Measurements from ENCODE around the gene HSPA1A. TPM values are rescaled to one million over a fixed set of nuclear protein-coding genes. Genes with fewer than 3 reads are reported as not detected.
"Not testable (repeated sequence)": the region's sequence is repeated elsewhere in the genome, so short reads cannot be mapped to it uniquely, and the experiment has no call there.

The HSPA1A gene
- total RNA-seq, 1 donor from 2014 or later: 296 TPM

DNA sequence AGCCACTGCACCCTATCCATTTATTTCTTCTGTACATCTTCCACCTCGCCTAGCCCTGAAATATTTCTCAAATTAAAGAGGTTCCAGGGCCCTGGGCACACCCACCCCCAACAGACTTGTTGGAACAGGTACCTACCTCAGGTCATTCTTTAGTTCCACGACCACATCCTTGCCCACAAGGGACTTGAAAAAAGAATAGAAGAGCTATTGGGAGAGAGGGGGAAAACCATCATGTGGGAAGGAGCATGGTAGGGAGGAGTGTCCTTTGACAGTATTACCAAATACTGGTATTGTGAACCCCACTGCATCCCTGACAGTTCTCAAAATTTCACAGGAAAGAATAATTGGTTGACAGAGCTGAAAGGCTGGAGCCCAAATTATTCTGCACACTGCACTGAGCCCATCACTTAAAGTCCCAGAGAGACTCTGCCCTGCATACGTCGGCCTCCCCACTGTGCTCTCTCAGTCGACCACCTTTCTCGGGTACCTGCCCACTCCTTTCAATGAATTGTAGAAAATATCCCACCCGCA, 9.3 kb upstream of the HSPA1A start:
- DNase-seq (ENCODE audit: low spot score): peak; percentile 68
- intact Hi-C loops (cut with DNase I): no loop called here

- peak; percentile 99 for DNase-seq (ENCODE audit: low spot score)
- intact Hi-C loops (cut with DNase I): no loop called here
These were observed 8.7 kb upstream of the HSPA1A start, which contains the start of gene LSM2 for GRCh38 chr6:31806470-31807272. Gene LSM2 (minus strand): TSS chr6:31806966. CDS start chr6:31806757, 209 bp downstream.

DNA sequence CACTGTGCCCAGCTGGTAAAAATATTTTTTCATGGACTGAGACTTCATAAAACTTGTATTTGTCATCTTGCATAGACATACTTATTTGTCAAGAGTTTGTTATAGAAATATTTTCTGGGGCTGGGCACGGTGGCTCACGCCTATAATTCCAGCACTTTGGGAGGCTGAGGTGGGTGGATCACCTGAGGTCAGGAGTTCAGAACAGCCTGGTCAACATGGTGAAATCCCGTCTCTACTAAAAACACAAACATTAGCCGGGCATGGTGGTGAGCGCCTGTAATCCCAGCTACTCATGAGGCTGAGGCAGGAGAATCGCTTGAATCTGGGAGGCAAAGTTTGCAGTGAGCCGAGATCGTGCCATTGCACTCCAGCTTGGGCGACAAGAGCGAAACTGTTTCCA, 6.7 kb upstream of the HSPA1A start:
- peak; percentile 29 for DNase-seq (ENCODE audit: low spot score)
- intact Hi-C loops (cut with DNase I): not testable (repeated sequence)

- DNase-seq (ENCODE audit: low spot score): peak; percentile 27
- intact Hi-C loops (cut with DNase I): no loop called here
These were observed 3.7 kb upstream of the HSPA1A start for GRCh38 chr6:31811645-31812044.

- intact Hi-C loops (cut with DNase I): no loop called here
- peak; percentile 74 for DNase-seq (ENCODE audit: low spot score)
These were observed 1.9 kb upstream of the HSPA1A start for GRCh38 chr6:31813465-31813849.

DNA sequence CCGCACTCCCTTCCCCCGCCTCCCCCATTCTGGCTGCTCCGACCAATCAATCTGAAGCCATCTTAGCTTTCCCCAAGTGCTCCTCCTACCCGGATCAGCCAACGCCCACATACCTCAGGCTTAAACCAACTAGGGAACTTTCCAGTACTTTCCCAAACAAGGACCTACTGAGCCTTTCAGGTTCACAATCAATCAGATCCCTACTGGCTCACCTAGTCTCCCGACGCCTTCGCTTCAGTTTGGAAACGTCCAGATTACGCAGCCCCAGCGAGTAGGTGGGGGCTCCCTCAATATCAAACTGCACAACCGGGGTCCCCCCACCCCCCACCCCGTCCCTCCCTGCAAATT, 692 bp upstream of the HSPA1A start:
- peak; percentile 97 for DNase-seq (ENCODE audit: low spot score)
- intact Hi-C loops (cut with DNase I): no loop called here

DNA sequence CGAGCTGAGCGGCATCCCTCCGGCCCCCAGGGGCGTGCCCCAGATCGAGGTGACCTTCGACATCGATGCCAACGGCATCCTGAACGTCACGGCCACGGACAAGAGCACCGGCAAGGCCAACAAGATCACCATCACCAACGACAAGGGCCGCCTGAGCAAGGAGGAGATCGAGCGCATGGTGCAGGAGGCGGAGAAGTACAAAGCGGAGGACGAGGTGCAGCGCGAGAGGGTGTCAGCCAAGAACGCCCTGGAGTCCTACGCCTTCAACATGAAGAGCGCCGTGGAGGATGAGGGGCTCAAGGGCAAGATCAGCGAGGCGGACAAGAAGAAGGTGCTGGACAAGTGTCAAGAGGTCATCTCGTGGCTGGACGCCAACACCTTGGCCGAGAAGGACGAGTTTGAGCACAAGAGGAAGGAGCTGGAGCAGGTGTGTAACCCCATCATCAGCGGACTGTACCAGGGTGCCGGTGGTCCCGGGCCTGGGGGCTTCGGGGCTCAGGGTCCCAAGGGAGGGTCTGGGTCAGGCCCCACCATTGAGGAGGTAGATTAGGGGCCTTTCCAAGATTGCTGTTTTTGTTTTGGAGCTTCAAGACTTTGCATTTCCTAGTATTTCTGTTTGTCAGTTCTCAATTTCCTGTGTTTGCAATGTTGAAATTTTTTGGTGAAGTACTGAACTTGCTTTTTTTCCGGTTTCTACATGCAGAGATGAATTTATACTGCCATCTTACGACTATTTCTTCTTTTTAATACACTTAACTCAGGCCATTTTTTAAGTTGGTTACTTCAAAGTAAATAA, 2.0 kb downstream of the HSPA1A start:
- intact Hi-C loops (cut with DNase I): not testable (repeated sequence)

DNA sequence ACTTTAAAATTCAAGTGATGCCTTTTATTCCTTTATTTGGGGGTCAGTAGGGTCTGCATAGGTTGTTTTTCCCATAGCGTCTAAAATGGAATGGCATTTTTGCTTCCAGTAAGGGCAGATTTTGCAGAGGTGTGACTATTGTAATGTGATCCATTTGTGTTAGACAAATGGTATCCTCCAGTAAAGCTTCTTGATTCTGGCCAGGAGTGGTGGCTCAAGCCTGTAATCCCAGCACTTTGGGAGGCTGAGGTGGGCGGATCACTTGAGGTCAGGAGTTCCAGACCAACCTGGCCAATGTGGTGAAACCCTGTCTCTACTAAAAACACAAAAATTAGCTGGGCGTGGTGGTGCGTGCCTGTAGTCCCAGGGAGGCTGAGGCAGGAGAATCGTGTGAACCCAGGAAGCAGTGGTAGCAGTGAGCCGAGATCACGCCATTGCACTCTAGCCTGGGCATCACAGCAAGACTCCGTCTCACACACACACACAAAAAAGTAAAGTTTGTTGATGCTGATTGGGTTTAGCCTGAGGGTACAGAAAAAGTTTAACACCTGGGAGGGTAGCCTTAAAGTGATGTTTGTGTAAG, 2.7 kb downstream of the HSPA1A start:
- intact Hi-C loops (cut with DNase I): not testable (repeated sequence)
- DNase-seq (ENCODE audit: low spot score): peak; percentile 63

More for the DNA sequence above, 2.0 kb downstream of the HSPA1A start:
- DNase-seq (ENCODE audit: low spot score): peak; percentile 73

DNA sequence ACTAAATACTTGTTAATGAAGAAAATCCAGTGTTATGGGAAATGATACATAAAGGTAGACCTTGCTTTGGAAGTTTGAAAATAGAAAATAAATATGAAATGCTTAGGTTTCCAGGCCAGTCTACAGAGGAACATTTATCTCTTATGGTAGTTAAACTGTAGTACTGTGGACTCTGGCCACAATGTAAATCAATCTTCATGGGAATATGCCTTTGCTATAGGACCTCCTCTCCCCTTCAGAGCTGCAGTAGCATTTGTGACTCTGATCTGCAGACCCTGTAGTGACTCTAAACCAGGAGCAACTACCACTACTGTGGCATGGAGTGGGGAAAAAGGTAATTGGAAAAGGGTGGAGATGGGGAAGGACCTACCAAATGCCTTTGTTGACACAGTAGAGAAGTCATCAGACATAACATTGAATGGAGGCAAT, 4.5 kb downstream of the HSPA1A start:
- intact Hi-C loops (cut with DNase I): no loop called here

DNA sequence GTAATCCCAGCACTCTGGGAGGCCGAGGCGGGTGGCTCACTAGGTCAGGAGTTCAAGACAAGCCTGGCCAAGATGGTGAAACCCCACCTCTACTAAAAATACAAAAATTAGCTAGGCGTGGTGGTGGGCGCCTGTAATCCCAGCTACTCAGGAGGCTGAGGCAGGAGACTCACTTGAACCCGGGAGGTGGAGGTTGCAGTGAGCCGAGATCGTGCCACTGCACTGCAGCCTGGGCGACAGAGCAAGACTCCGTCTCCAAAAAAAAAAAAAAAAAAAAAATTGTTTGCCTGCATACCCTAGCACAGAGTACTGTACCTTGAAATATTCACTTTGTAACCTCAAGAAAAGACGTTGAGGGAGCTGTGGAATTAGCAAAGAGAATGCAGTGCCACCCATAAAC, 5.1 kb downstream of the HSPA1A start:
- intact Hi-C loops (cut with DNase I); DNase-seq (ENCODE audit: low spot score): not testable (repeated sequence)

More for the DNA sequence above, 4.5 kb downstream of the HSPA1A start:
- no peak for DNase-seq (ENCODE audit: low spot score)

DNA sequence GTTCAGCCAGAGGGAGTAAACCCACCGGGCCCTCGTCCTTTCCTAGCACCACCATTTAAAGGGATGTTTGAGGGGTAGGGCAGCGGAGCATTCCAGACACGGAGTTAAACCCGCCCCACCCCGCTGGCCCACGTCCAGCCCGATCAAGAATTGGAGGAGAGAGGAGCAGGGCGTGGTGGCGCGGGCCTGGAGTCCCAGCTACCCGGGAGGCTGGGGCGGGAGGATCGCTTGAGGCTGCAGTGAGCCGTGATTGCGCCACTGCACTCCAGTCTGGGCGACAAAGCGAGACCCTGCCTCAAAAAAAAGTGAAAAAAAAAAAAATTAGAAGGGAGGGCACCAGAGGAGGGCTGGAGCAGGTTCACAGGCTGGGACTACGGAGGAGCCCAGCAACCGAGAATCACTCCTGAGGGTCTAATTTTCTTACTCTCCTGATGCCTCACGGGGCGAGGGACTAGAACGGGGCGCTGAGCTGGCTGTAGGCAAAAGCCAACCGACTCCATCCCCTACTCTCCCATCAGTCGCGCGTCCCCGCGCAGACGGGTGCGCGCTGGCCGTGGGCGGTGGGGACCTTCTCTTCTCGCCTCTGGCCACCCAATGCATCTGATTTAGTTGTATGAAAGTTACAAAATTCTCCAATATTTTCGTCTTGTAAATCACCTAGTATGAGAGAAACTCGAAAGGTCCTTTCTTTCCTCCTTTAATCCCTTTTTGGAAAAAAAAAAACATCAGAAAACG, 6.1 kb downstream of the HSPA1A start:
- intact Hi-C loops (cut with DNase I): no loop called here

GRCh38 chr6:31822036-31822821, 6.9 kb downstream of the HSPA1A start:
- DNase-seq (ENCODE audit: low spot score): peak; percentile 94
- intact Hi-C loops (cut with DNase I): no loop called here

More for the DNA sequence above, 6.1 kb downstream of the HSPA1A start:
- peak; percentile 85 for DNase-seq (ENCODE audit: low spot score)

DNA sequence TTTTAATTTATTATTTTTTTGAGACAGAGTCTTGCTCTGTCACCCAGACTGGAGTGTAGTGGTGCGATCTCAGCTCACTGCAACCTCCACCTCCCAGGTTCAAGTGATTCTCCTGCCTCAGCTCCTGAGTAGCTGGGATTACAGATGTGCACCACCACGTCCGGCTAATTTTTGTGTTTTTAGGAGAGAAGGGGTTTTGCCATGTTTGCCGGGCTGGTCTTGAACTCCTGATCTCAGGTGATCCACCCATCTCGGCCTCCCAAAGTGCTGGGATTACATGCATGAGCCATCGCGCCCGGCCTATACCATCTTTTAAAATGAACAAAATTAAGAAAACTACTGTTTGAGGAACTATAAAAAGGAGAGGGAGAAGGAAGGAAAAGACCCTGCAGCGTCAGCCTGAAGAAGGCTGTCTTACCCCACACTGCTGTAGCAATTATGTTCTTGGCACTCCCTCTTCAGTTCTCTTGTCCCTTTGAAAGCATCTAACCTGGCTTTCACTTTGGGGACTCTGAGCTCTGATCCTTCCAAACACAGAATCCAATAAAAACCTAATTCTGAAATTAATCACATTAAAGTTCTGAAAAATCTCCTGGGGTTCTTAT, 8.4 kb downstream of the HSPA1A start:
- DNase-seq (ENCODE audit: low spot score); intact Hi-C loops (cut with DNase I): not testable (repeated sequence)

- intact Hi-C loops (cut with DNase I): no loop called here
- no peak for DNase-seq (ENCODE audit: low spot score)
These were observed 10.2 kb downstream of the HSPA1A start for GRCh38 chr6:31825553-31825952.

DNA sequence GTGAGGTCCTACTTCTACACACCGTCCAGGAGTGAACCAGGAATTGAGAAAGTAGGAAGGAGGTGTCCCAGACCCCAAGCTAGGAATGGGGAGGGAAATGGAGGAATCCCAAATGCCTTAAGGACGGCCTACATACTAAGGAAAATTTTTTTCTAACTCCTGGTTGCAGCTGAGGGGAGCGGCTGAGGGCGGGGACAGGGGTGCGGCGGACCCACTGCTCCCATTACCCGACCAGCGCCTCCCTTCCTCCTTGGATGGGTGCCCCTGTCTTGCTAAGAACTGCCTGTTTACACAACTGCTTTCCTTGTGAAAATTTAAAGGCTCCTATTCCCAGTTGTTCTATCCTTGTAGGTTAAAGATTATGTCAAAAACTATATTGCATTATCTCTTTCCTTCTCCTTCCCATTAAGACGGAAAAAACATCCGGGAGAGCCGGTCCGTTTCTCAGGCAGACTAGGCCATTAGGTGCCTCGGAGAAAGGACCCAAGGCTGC, 11.5 kb downstream of the HSPA1A start:
- intact Hi-C loops (cut with DNase I): no loop called here
- peak; percentile 90 for DNase-seq (ENCODE audit: low spot score)

DNA sequence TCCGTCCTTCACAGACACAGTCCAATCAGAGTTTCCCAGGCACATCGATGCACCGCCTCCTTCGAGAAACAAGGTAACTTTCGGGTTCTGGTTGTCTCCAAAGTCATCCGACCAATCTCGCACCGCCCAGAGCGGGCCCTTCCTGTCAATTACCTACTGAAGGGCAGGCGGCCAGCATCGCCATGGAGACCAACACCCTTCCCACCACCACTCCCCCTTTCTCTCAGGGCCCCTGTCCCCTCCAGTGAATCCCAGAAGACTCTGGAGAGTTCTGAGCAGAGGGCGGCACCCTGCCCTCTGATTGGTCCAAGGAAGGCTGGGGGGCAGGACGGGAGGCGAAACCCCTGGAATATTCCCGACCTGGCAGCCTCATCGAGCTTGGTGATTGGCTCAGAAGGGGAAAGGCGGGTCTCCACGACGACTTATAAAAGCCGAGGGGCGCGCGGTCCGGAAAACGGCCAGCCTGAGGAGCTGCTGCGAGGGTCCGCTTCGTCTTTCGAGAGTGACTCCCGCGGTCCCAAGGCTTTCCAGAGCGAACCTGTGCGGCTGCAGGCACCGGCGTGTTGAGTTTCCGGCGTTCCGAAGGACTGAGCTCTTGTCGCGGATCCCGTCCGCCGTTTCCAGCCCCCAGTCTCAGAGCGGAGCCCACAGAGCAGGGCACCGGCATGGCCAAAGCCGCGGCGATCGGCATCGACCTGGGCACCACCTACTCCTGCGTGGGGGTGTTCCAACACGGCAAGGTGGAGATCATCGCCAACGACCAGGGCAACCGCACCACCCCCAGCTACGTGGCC, 12.1 kb downstream of the HSPA1A start, which contains the start of gene HSPA1B:
Gene HSPA1B (plus strand): TSS at position 453 of the 794 bp plus-strand sequence. CDS start 213 bp downstream, at position 666.
- intact Hi-C loops (cut with DNase I): no loop called here
- peak; percentile 99 for DNase-seq (ENCODE audit: low spot score)
